GM15510 (cell line): ENCODE results near the gene ALDH1A2.

Experiments
- POLR2A ChIP-seq: IDR thresholded peaks from 3 replicates; pipeline ENCODE4 v1.6.1; 2011; ENCODE audit warnings: borderline replicate concordance; ENCODE audit not compliant: insufficient read length; ENCODE audit errors: extremely low read depth

The ALDH1A2 gene

DNA sequence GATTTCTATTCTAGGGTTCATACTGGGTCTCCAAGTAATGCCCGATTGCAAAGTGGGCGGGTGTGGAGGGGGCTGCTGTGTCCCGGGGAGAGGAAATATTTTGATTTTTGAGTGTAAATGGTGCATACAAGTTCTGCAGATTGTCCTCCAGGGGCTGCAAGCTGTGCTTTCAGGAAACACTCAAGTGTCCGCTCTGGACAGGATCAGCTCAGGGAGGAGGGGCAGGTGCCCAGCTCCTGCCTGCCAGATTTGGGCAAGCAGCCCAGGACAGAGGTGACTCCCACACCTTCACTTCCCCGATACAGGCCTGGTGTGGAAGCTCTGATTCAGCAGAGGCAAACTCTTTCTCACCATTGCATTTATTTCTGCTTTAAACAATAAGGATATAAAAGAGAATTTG is 142.7 kb downstream of the ALDH1A2 start:
- no peak for TF ChIP-seq POLR2A

GRCh38 chr15:57921371-57921770 is 144.1 kb downstream of the ALDH1A2 start:
- no peak for TF ChIP-seq POLR2A

GRCh38 chr15:57920911-57921310 is 144.6 kb downstream of the ALDH1A2 start:
- no peak for TF ChIP-seq POLR2A

DNA sequence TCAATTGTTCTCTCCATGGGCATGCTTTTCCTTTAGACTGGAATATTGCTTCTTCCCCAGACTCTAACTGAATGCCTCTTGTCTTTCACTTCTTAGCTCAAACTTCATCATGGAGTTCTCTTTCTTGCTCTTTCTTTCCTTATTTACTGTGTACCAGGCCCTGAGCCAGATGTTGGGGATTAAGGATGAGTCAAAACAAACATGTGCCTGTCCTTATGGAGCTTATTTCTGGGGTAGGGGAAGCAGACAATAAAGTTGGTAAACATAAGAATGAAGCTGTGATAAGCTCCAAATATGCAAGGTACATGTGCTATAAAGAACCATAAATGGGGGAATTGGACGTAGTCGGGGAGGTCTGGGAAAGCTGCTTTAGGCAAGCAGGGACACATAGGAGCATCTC is 145.8 kb downstream of the ALDH1A2 start:
- TF ChIP-seq POLR2A: no peak

- no peak for TF ChIP-seq POLR2A
These were observed 147.5 kb downstream of the ALDH1A2 start for GRCh38 chr15:57917998-57918397.

DNA sequence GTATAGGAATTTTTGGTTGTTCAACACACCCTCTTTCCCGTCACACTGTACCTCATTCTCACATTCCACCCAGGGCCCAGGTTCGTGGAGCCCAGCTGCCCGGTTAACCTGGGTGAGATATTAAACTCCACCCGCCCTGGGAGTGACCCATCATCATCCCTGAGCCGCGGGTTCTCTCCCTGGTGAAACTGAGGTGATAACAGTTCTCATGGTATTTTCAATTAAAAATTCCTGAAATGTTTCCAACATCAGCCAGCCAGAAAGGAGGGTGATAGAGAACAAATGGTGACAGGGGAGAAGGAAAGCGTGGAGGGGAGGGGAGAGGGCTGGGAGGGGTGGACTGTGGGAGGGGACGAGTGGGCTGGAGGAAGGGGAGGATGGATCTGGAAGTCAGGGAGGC is 148.8 kb downstream of the ALDH1A2 start:
- TF ChIP-seq POLR2A: no peak

GRCh38 chr15:57915827-57916531 is 149.5 kb downstream of the ALDH1A2 start:
- TF ChIP-seq POLR2A: no peak

DNA sequence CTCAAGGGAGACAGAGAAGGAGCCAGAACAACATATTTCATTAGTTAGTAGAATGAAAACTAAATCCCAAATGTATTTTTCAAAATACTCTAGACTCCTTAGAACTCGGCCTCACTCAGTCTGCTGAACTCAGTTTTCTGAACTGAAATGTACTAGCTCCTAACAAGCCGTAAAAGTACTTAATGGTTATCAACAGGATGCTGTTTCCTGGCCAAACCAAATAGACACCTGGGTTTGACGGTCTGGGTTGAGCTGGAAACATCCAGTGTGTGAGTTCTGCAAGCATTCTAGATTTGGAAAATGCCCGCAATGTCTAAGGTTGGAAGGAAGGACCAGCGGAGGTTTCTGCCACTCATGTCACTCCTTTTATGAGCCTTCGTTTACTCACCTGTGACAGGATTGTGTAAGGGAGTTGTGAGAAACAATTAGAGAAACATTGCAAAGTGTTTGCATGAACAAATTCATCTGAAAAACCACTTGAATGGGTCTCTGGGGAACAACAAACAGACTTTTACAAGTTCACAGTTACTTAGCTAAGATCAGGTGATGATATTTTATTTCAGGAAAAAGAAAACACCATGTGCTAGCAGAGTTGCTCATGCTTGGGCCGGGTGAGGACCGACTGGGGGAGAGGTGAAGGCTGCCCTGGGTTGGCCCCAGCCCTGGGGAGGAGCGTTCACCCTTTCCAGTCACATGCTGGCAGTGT is 151.0 kb downstream of the ALDH1A2 start:
- no peak for TF ChIP-seq POLR2A

- no peak for TF ChIP-seq POLR2A
These were observed 154.3 kb downstream of the ALDH1A2 start for GRCh38 chr15:57911247-57911646.

DNA sequence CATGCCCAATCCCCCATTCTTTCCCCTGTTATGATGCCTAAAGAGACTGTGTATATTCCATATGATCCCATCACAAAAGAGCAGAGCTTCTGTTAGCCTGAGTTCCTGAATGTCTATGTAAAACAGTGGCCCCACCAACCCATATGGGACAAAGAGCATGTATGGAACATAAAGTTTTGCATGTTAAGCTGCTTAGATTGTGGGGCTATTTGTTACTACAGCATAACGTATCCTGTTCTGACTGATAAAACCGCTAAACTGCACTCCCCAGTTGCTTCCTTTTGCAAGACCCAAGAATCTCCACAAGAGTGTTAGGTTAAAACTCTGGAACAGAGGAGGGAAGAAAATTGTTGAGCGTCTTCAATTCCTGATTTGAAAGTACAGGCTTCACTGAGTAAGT is 154.8 kb downstream of the ALDH1A2 start:
- no peak for TF ChIP-seq POLR2A

DNA sequence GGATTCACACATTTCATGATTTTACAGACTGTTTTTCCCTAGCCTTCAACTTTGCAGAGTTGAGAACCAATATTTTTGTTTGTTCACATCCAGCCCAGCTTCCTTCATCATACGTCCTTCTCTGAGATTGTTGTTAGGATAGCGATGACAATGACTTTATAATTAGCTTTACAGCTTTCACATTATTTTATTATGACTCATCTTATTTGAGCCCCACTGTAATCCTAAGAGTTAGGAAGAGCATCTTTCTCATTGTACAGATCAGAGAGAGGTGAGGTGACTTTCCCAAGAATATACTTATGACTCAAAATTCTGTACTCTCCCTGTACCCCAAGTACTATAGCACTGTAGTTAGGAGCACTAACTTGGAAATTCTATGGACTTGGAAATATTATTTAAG is 156.1 kb downstream of the ALDH1A2 start:
- no peak for TF ChIP-seq POLR2A

- TF ChIP-seq POLR2A: no peak
These were observed 161.9 kb downstream of the ALDH1A2 start for GRCh38 chr15:57903626-57904025.
